Hepatocyte (in vitro differentiated cells): ENCODE measurements around the gene GNAZ.

Experiments
- EZH2 ChIP-seq: fragments of 200-600 bp; sonication (generic); IDR thresholded peaks from 2 replicates; pipeline ENCODE4 v1.6.1; 2016; ENCODE audit warnings: antibody characterized with exemption, mild to moderate bottlenecking, borderline replicate concordance
- EZH2phosphoT487 ChIP-seq: fragments of 200-600 bp; sonication (generic); IDR thresholded peaks from one replicate; pipeline ENCODE4 v1.6.1; 2018; ENCODE audit warnings: antibody characterized with exemption, mild to moderate bottlenecking, low read depth, moderate library complexity; ENCODE audit not compliant: unreplicated experiment, severe bottlenecking
- TF ChIP-seq, protein P1 (sequence below): fragments of 200-600 bp; sonication (generic); IDR thresholded peaks from 2 replicates; pipeline ENCODE4 v1.5.1; 2016; ENCODE audit warnings: antibody characterized with exemption, mild to moderate bottlenecking; ENCODE audit not compliant: poor library complexity

DNA sequence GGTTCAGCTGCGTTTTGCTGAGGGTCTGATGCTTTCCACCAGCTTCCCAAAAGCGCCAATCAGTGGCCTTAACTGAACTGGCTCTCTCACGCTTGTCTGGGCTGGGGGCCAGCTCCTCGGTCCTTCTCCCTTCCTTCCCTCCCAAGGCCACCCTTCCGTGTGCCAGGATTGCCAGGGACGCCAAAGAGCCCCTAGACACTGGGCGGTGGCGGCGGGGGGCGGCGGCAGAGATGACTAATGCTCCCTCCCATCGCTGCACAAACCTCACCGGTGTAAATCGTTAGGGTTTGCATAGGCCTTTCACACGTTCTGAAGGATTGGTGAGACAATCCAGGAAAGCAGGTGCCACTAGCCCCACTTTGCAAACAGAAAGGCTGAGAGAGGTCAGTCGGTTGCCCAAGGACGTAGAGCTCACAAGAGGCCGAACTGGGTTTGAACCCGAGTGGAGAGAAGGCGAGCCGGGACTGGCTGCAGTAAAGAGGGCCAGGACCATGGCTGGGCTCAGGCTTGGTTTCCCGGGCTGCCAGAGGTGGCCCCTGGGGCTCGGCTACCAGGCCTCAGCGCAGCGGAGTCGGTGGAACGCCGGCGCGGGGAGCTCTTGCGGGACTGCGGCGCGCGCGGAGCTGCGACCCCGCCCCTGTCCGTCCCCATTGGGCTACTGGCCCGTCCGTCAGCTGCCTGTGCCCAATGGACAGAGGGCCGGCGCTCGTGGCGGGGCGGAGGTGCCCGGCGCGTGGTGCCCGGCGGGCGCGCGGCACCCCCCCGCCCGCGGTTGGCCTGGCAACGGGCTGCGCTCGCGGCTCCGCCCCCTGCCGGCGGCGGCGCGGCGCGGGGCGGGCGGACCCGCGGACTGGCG lies 589 bp upstream of the GNAZ start:
- TF ChIP-seq, protein P1, sequence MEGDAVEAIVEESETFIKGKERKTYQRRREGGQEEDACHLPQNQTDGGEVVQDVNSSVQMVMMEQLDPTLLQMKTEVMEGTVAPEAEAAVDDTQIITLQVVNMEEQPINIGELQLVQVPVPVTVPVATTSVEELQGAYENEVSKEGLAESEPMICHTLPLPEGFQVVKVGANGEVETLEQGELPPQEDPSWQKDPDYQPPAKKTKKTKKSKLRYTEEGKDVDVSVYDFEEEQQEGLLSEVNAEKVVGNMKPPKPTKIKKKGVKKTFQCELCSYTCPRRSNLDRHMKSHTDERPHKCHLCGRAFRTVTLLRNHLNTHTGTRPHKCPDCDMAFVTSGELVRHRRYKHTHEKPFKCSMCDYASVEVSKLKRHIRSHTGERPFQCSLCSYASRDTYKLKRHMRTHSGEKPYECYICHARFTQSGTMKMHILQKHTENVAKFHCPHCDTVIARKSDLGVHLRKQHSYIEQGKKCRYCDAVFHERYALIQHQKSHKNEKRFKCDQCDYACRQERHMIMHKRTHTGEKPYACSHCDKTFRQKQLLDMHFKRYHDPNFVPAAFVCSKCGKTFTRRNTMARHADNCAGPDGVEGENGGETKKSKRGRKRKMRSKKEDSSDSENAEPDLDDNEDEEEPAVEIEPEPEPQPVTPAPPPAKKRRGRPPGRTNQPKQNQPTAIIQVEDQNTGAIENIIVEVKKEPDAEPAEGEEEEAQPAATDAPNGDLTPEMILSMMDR: no peak
- TF ChIP-seq EZH2 (no peak), EZH2phosphoT487 (no peak)
